Stimulated activated CD8-positive, alpha-beta memory T cell treated with anti-CD3 and anti-CD28 coated beads, Interleukin-4, amount 100 ng/mL, for 48 hours (primary cell): ENCODE data around the gene MPPED1.

ENCODE experiments used
- DNase-seq: peaks from one replicate; pipeline ENCODE4 v3.0.0-alpha.2; 2020

MPPED1 gene, protein sequence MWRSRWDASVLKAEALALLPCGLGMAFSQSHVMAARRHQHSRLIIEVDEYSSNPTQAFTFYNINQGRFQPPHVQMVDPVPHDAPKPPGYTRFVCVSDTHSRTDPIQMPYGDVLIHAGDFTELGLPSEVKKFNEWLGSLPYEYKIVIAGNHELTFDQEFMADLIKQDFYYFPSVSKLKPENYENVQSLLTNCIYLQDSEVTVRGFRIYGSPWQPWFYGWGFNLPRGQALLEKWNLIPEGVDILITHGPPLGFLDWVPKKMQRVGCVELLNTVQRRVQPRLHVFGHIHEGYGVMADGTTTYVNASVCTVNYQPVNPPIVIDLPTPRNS

GRCh38 chr22:43411869-43412807 lies at the start of gene MPPED1:
Gene MPPED1 (plus strand): TSS chr22:43412014. CDS start chr22:43424986, 12,972 bp downstream.
- no peak for DNase-seq

DNA sequence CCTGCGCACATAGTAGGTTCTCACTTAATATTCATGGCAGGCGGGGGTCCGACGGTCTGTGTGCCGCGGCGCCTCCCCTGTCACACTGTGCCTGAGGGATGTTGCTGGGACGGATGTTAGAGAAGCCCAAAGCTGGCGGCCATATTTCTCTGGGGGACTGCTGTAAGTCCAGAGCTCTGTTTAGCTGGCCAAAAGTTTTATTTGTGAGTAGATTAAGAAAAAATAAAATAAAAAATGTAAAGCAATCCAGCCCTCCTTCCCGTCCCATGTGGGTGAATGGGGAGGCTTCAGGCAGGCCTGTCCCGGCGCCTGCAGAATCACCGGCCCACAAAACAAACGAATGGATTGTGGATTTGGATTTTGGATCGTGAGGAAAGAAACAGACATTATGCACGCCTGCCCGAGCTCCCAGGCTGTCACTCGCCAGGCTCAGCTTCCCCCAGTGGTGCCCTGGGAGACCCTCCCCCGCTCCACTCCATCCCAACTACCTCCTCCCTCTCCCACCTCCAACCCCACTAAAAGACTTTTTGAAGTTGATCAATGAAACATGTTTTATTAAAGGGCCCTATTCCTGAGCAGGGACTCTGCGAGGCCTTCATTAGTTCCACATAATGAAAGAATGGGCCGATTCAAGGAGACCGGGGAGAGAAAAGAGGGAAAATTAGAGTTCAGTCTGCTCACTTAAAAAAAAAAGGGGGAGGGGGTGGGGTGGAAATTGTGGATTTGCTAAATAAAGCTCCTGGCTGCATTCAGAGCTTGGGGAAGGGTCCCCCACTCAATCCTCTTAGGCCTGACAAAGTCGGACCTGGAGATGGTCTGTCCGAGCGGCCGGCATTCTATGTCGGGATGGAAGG lies 48.3 kb upstream of the MPPED1 start:
- DNase-seq: no peak

DNA sequence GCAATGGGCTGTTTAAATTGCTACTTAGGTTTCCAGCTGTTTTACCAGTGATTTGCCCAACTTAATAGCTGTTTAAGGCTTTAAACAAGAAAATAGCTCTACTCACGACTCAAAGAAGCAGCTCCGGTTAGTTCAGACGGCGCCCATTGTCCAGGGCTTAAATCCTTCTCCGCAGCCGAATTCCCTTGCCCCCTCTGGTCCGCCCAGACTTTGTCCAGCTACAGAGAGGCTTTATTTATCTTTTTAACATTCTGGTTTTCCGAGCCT lies 47.7 kb upstream of the MPPED1 start:
- no peak for DNase-seq

DNA sequence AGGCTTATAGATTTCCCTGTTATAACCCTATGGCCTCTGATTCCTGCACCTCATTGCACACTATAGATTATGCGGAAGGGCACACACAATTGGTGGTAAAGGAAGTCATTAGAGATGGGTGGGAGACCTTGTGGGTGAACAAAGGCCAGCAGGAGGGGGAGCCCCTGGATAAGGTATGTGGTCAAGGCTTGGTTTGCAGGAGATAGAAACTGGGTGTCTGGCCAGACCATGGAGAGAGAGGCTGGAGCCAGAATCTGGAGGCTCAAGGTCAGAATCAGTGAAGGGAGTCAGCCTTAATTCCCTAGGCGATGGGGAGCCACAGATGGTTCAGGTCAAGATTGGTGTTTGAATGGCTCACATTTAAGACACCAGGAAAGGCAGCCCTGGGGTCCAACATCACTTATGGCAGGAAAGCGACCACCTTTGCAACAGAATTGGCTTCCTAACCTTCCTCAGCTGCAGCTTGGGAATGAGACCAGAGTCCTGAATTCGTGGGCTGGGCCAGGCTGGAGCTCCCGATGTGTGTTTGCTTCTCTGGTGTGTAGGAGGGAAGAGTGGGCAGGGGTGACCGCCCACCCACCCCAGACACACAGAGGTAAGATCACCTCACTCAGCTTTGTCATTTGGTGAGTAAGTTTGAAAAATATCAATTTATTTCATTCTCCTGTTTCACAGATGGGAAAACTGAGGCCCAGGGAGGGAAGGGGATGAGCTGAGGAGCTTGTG lies 45.9 kb upstream of the MPPED1 start:
- no peak for DNase-seq

- DNase-seq: no peak
Observed at GRCh38 chr22:43370036-43370435, 41.8 kb upstream of the MPPED1 start.

DNA sequence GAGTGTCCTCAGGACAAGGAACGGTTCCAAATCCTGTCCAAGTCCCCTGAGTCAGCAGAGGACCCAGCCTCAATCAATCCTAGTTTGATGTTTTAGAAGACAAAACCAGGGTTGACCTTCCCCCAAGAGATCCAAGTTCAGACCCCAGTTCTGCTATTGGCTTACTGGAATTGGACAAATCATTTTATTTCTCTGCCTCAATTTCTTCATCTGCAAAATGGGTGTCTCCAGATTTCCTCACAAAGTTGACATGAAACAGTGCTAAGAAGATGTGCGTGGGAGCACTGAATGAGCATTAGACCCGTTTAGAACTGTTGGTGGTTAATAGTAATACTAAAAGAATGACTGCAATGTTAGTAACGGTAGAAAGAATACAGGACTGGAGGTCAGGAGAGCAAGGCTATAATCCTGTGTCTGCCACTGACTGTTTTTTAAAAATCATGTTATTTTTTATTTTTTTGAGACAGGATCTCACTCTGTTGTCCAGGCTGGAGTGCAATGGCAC lies 35.8 kb upstream of the MPPED1 start:
- no peak for DNase-seq

DNA sequence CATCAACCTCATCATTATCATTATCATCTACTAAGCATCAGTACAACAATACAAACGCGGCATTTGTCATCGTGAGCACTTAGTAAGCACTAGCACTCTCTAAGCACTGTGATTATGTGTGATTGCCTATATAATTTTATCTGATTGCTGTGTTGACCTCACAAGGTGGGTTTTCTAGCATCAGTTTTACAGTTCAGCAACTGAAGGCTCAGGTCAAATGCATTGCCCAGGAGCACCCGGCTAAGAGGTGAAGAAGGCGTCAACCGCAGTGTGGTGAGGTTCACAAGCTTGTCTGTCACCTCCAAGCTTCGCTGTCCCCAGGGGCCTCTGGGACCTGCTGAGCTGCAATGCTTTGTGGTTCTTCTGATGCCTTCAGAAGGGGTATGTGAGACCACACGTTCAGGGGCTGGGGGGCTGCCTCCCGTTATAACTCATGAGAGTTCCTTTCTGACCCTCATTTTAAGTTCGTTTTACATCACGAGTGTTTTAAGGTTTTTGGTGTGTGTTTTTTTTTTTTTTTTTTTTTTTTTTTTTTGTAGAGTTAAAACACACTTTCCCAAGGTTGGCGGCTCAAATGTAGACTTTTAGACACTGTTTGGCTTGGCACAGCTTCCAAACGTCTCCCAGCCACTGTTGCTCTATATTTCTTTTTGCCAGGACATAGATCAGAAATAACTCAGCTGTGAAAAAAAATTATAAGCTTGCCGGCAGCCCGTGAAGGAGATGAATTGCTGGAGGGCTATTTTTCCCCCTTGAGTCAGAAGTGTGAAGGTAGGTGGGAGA lies 34.9 kb upstream of the MPPED1 start:
- DNase-seq: peak; percentile 57

- no peak for DNase-seq
Observed at GRCh38 chr22:43377548-43377895, 34.3 kb upstream of the MPPED1 start.

DNA sequence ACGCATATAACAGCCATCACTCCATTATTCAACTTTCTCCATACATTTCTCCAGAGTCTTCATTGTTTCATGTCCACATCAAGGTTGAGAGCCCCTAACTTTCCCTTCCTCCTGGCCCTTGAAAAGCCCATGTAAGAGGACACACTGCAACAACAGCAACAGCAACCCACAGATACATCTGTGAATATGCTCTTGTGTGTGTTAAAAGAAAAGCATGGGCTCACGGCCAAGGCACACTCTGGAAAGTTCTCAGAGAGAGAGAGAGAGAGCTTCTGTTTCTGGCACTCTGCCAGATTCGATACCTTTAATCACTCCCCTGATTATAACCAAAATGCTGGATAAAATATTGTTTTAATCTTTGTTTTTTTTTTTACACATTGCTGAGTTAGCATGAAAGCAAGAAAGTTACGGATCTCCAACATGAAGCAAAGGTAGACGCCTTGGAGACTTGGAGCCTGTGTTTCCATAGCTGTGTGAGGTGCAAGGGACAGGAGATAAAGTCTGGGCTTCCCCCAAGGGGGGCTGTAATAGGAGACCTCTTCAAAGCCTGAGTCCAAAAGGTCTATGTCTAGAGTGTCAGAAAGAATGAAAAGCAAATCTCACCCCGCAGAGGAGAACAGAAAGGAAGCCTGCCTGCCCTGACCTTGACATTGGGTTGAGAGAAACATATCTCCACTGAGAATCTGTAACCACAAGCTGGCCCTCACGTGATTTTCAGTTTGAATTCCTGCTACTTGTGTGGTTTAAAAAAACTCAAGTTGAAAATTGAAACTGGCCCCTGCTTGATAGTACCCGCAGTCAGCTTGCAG lies 33.7 kb upstream of the MPPED1 start:
- DNase-seq: no peak

DNA sequence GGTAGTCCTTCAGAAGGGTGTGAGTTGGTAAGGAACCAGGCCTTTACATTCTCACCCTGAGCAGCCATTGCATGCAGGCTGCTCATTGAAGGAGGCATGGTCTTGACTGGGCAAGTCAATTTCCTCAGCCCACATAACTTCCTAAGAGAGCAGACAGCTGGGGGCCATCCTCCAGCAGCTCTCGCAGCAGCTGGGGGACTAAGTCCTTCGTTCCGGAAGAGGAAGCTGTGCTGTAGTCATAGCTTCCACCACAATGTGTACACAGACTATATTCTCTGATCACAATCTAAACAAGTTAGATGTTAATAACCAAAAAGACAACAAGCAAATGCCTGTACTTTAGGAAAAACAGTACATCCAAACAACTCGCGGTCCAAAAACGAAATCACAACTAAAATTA lies 30.1 kb upstream of the MPPED1 start:
- DNase-seq: no peak

- DNase-seq: no peak
Observed at GRCh38 chr22:43384863-43385262, 27.0 kb upstream of the MPPED1 start.

GRCh38 chr22:43385770-43386641 lies 25.8 kb upstream of the MPPED1 start:
- DNase-seq: peak; percentile 82

- DNase-seq: no peak
Observed at GRCh38 chr22:43387815-43388214, 24.0 kb upstream of the MPPED1 start.

DNA sequence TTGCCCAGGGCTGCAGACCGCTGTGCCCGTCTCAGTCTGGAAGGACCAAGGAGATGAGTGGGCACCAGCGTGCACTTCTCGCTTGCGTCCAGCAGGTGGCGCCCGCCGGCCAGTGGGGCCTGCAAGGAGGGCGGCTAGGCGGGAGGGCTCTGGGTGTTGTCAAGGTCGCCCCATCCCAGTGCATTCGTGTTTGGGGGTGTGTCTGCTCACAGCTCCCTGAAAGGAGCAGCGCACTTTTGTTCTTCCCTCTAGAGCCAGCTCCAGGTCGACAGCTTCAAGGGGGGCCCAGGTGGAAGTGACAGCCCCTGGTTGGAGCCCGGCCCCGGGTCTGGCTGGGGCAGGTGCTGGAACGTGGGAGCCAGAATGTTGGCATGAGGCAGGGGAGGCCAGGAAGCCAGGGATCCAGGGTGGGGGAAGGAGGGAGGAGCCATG lies 23.4 kb upstream of the MPPED1 start:
- DNase-seq: peak; percentile 90

DNA sequence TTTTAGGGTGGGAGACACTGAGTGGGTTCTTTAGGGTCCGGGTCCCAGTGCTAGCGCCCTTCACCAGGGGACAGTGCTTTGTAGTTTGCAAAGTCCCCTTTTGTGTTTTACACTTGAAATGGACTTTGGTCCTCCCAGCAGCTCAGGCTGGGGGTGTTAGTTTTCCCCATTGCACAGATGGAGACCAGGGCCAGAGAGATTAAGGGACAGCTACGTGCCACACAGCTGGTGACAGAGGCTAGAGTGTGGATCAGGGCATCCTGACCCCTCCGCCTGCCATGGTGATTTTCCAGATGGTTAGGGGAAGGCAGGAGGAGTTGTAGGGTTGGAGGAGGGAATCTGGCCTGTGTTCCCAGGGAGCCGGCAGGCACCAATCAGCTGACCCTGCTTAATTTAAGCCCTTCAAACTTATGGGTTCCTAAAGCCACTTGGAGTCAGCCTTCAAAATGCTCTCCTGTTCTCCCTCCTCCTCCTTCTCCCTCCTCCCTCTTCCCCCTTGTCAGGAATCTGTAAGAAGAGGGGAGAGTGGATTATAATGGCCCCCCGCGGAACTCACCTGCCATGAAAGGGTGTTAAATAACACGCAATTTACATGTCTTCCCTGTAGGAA lies 22.5 kb upstream of the MPPED1 start:
- no peak for DNase-seq

GRCh38 chr22:43390166-43390565 lies 21.6 kb upstream of the MPPED1 start:
- no peak for DNase-seq

- DNase-seq: no peak
Observed at GRCh38 chr22:43390872-43391271, 20.9 kb upstream of the MPPED1 start.

DNA sequence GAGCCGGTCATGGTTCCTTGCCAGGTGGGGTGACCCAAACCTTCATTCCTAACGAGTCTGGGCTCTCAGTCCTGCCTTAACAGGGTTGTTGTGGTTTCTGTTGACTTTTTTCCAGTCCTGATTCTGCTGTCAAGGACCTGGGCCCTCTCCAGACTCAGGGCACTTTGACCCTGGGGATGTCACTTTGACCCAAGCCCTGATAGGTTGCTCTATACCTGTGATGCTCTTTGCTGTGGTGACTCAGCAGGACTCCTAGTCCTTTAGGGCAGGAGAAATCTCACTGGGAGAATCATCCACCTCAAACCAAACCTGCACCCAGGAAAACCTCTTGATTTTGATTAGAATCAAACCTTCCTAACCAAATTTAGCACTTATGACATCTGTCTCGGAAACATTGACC lies 20.5 kb upstream of the MPPED1 start:
- no peak for DNase-seq

GRCh38 chr22:43392385-43392989 lies 19.3 kb upstream of the MPPED1 start:
- DNase-seq: no peak
